Bronchial epithelial cell (primary cell): ENCODE results near the gene DAZAP2. TPM values are rescaled to one million over a fixed set of nuclear protein-coding genes. Genes with fewer than 3 reads are reported as not detected.

Source experiments
- DNase-seq: peaks from one replicate; pipeline ENCODE4 v3.0.0-alpha.2; 2010; ENCODE audit warnings: low read depth
- FAIRE-seq: peaks from 2 replicates; lab custom pipeline; 2011; peaks lifted over from hg19 to GRCh38; lab: Jason Lieb, UNC
- H3K27me3 ChIP-seq: 2 replicates; pipeline ENCODE4 v1.5.1; 2011; ENCODE audit warnings: low read length; ENCODE audit not compliant: control insufficient read depth, insufficient read depth
- H3K36me3 ChIP-seq: 2 replicates; pipeline ENCODE4 v1.5.1; 2011; ENCODE audit warnings: low read length; ENCODE audit not compliant: control insufficient read depth, insufficient read depth
- H3K4me3 ChIP-seq: 2 replicates; pipeline ENCODE4 v1.5.1; 2011; ENCODE audit warnings: mild to moderate bottlenecking, low read depth, low read length, control low read depth
- CTCF ChIP-seq: IDR thresholded peaks from 2 replicates; pipeline ENCODE4 v1.5.1; 2011; ENCODE audit warnings: mild to moderate bottlenecking, moderate library complexity, low read length, control low read depth, inconsistent platforms; ENCODE audit not compliant: insufficient read depth, severe bottlenecking
- total RNA-seq: library from RNA; depleted of rRNA; stranded (reverse); fragments of >200 nt; gene quantifications from 2 replicates; pipeline ENCODE4 v1.2.1, GENCODE V29; 2014

The DAZAP2 gene
- total RNA-seq, 1 donor from 2014 or later = 50.5 TPM

GRCh38 chr12:51210690-51211395 is 27.8 kb upstream of the DAZAP2 start:
- Histone ChIP-seq H3K36me3 (no peaks in the 10 kb centered on the region), H3K27me3 (no peaks in the 10 kb centered on the region), H3K4me3 (no peak overlapping the region)
- no peak for FAIRE-seq
- no peak for DNase-seq
- no peak for TF ChIP-seq CTCF

GRCh38 chr12:51214895-51215294 is 23.7 kb upstream of the DAZAP2 start:
- Histone ChIP-seq H3K4me3 (no peak overlapping the region), H3K36me3 (no peaks in the 10 kb centered on the region), H3K27me3 (no peaks in the 10 kb centered on the region)
- TF ChIP-seq CTCF = no peak
- DNase-seq (no peak), FAIRE-seq (no peak)

- Histone ChIP-seq H3K27me3 (no peaks in the 10 kb centered on the region), H3K36me3 (no peaks in the 10 kb centered on the region), H3K4me3 (peak overlapping the region; percentile 53)
- DNase-seq = no peak
- no peak for FAIRE-seq
- TF ChIP-seq CTCF = no peak
Observed at GRCh38 chr12:51216642-51217041, 22.0 kb upstream of the DAZAP2 start.

GRCh38 chr12:51217133-51217967 is 21.3 kb upstream of the DAZAP2 start:
- no peaks in the 10 kb centered on the region for H3K27me3 ChIP-seq
- no peaks in the 10 kb centered on the region for H3K36me3 ChIP-seq
- H3K4me3 ChIP-seq = peak overlapping the region; percentile 53
- TF ChIP-seq CTCF = peak; percentile 31
- no peak for FAIRE-seq
- no peak for DNase-seq

GRCh38 chr12:51217968-51218606 is 20.5 kb upstream of the DAZAP2 start, which contains the start of gene POU6F1:
Gene POU6F1 (minus strand): TSS chr12:51218062. CDS start chr12:51206836, 11,226 bp downstream.
- FAIRE-seq (no peak), DNase-seq (peak; percentile 54)
- H3K36me3 ChIP-seq = no peaks in the 10 kb centered on the region
- peak; percentile 61 for TF ChIP-seq CTCF
- no peaks in the 10 kb centered on the region for H3K27me3 ChIP-seq
- peak within 1 kb of the TSS; percentile 53 for H3K4me3 ChIP-seq
